OCI-LY3 (cell line): ENCODE data around the gene MGAT4D.

Experiments used
- CTCF ChIP-seq: fragments of 200-600, 300-600 bp; sonication (generic); IDR thresholded peaks from 2 replicates; pipeline ENCODE4 v1.5.1; 2014; ENCODE audit warnings: antibody characterized with exemption, low read length, low read depth
- EZH2phosphoT487 ChIP-seq: fragments of 200-600 bp; shearing (Covaris generic); IDR thresholded peaks from 2 replicates; pipeline ENCODE4 v1.6.1; 2018; ENCODE audit warnings: antibody characterized with exemption, mixed run types, low read depth

GRCh38 chr4:140497405-140497746 is 717 bp downstream of the MGAT4D start:
- no peak for TF ChIP-seq CTCF
- no peak for TF ChIP-seq EZH2phosphoT487
